GM12874 (cell line): ENCODE data around the gene SLC38A8.

ENCODE experiments used
- TF ChIP-seq, protein P1 (sequence below): IDR thresholded peaks from 2 replicates; pipeline ENCODE4 v1.5.1; 2011; ENCODE audit warnings: low read depth, mild to moderate bottlenecking, control low read depth, low read length, moderate library complexity; ENCODE audit not compliant: insufficient read depth

Gene SLC38A8

GRCh38 chr16:84036131-84036530 is 6.5 kb downstream of the SLC38A8 start:
- TF ChIP-seq, protein P1, sequence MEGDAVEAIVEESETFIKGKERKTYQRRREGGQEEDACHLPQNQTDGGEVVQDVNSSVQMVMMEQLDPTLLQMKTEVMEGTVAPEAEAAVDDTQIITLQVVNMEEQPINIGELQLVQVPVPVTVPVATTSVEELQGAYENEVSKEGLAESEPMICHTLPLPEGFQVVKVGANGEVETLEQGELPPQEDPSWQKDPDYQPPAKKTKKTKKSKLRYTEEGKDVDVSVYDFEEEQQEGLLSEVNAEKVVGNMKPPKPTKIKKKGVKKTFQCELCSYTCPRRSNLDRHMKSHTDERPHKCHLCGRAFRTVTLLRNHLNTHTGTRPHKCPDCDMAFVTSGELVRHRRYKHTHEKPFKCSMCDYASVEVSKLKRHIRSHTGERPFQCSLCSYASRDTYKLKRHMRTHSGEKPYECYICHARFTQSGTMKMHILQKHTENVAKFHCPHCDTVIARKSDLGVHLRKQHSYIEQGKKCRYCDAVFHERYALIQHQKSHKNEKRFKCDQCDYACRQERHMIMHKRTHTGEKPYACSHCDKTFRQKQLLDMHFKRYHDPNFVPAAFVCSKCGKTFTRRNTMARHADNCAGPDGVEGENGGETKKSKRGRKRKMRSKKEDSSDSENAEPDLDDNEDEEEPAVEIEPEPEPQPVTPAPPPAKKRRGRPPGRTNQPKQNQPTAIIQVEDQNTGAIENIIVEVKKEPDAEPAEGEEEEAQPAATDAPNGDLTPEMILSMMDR: no peak

DNA sequence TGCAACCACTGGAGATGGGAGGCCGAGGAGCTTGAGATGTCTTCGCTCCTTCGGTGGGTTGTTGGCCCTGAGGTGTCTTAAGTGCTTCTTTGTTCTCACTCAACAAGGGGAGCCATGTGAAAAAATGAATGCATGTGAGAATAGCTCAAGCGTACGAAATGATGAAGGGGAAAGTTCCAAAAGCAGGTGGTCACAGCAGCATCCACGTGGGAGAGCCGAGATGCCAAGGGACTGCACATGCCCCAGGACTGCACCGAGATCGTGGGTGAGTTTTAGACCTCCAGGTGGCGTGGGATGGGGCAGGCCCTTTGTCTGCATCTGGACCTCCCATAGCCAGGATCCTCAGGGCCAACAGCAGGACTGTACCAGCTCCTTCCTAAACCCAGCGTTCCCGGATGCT is 8.1 kb downstream of the SLC38A8 start:
- TF ChIP-seq, protein P1: no peak

- TF ChIP-seq, protein P1: no peak
Observed at GRCh38 chr16:84033251-84034195, 9.1 kb downstream of the SLC38A8 start.

- TF ChIP-seq, protein P1: no peak
Observed at GRCh38 chr16:84032458-84033178, 10.0 kb downstream of the SLC38A8 start.

DNA sequence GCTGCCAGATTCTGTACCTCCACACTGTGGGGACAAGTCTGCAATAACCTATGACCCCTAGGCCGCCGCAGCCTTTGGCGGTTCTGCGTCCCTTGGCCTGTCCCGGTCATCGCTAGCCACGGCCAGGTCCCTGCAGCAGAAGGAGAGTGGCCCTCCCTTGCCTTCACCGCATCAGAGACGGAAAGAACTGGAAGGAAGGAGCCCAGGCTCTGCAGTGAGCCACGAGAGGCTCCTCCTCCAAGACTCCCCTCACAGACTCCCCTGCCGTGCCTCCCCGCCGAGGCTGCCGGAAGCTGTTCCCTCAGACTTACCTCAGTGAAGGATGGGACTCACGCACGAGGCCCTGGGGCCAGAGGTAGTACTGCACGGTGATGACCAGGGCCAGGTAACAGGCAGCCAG is 11.0 kb downstream of the SLC38A8 start:
- TF ChIP-seq, protein P1: no peak

DNA sequence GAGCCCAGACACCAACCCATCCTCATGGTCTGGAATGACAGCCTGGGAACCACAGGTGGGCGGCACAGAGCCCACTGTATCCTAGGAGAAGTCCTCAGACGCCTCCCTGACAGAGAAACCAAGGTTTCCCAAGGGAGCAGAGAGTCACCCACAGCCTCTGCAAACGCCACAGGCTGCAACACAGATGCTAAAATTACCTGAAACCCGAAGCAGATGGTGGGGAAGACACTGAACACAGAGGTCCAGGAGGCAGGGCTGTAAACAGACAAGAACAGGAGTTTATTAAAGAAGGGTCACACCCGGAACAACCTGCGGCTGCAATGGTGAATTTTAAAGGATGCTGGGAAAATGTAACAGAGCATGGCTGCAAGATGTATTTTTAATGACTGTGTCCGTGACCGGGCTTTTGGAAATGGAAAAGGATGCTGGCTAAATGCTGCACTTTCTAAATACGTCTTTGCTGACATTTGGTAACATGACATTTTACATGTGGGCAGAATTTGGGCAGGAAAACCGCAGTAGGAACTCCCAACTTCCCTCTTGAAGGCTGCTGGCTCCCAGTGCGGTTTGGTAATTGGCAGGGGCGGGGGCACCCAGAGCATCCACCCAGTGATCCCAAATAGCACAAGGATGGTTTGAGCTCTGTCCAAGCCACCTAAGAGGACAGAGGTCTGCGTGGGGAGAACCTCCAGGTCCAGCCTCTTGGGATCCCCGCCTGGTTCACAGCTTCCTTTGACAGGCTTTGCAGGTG is 13.1 kb downstream of the SLC38A8 start:
- TF ChIP-seq, protein P1: no peak

- TF ChIP-seq, protein P1: no peak
Observed at GRCh38 chr16:84027625-84028024, 15.0 kb downstream of the SLC38A8 start.
